LNCAP (cell line): ENCODE measurements around the gene RHOB.

Experiments used
- TF ChIP-seq, protein P1 (sequence below): fragments of 450-650 bp; IDR thresholded peaks from 2 replicates; pipeline ENCODE4 v1.5.1; 2017; ENCODE audit warnings: mild to moderate bottlenecking

The RHOB gene

DNA sequence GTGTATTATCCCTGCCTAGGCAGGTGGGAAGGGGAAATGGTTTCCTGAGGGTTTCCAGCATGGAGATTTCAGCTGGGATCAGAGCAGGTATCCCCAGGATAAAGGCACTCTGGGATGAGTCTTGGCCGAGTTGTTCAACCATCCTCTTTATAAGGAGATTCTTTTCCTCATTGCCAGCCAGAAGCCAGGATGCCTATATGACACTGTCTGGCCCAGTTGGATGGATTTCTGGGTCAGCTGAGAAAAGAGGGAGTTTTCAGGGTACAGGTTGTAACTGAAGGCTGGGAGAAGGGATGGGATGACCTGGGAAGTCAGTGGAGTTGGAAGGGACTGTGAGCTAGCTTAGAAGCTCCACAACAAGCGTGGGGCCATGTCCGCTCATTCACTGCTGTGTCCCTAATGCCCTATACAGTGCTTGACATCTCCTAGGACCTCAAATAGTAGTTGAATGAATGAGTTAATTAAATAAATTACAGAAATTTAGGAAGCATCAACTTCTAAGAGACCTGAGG is 8.3 kb downstream of the RHOB start:
- TF ChIP-seq, protein P1, sequence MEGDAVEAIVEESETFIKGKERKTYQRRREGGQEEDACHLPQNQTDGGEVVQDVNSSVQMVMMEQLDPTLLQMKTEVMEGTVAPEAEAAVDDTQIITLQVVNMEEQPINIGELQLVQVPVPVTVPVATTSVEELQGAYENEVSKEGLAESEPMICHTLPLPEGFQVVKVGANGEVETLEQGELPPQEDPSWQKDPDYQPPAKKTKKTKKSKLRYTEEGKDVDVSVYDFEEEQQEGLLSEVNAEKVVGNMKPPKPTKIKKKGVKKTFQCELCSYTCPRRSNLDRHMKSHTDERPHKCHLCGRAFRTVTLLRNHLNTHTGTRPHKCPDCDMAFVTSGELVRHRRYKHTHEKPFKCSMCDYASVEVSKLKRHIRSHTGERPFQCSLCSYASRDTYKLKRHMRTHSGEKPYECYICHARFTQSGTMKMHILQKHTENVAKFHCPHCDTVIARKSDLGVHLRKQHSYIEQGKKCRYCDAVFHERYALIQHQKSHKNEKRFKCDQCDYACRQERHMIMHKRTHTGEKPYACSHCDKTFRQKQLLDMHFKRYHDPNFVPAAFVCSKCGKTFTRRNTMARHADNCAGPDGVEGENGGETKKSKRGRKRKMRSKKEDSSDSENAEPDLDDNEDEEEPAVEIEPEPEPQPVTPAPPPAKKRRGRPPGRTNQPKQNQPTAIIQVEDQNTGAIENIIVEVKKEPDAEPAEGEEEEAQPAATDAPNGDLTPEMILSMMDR: no peak

DNA sequence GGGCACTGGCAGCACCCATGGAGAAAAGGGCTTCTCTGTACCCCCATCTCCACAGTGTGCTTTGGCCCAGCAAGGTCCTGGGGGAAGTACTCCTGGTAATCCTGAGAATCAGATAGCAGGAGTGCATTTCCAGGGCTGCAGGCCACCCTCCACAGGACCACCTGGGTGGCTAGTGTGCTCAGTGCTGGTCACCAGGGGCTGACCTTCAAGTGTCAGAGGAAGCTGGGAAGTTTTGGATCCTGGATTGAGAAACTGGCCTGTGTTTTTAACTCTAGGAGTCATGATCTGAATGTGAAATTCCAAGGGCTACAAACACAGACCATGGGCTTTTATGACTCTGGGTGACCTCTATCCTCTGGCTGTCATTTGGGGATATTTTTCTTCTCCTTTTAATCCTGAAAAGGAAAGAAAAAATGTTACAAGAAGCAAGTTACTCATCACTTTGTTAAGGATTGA is 9.3 kb downstream of the RHOB start:
- TF ChIP-seq, protein P1: no peak

DNA sequence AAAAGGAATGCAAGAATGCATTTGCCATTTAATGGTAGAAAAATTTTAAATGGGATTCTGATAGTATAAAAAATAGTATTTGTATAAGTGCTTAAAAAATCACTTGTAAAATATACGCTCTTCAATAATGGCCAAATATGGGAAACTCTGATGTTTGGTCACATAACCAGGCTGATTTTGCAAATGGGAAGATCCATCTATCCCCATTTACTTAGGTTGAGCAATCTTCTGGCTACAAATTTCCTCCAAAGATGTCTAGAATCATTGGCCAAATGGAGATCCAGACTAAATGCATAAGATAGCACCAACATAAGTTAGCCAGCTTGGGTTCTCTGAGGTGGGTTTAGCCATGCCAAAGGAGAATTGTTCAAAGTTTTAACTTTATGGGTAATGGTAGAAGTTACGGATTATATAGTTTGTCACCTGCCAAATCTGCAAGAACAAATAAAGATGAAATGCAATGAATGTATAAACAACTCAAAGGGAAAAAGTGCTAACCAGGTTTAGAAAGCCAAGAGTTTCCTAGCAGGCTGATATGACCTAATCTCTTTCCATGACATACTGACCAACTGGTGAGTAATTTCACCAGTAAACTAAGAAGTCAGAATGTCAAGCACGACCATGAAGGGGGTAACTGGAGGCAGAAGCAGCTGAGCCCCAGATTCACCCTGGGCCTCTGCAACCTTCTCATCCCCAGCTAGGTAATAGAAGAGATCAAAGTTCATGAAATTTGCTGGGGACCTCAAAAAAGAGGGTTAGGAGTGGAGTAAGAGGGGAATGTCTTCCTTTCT is 10.0 kb downstream of the RHOB start:
- TF ChIP-seq, protein P1: no peak

DNA sequence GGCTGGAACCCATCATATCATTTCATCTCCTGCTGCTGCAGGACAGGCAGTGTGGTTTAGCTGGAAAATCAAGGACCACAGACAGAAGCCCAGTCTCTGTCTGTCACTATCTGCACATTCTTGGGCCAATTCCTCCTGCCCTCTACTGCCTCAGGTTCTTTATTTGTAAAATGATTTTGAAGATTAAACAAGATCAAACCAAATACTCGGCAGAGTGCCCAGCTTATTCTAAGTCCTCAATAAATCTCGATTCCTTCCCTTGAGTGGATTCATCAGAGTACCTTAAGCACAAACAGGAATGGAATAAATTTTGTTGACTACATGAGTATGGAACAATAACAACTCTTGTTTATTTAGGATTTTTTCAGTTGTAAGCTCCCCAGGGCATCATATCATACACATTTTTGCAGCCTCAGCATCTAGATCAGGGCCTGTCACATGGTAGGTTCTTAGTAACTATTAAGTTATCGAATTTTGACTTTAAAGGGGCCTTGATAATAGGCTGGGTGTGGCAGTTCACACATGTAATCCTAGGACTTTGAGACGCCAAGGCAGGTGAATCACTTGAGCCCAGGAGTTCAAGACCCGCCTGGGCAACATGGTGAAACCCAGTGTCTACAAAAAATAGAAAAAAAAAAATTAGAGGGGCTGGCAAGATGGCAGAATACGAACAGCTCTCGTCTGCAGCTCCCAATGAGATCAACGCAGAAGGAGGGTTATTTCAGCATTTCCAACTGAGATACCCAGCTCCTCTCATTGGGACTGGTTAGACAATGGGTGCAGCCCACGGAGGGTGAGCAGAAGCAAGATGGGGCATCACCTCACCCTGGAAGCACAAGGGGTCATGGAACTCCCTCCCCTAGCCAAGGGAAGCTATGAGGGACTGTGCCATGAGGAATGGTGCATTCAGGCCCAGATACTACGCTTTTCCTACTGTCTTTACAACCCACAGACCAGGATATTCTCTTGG is 11.1 kb downstream of the RHOB start:
- TF ChIP-seq, protein P1: no peak

DNA sequence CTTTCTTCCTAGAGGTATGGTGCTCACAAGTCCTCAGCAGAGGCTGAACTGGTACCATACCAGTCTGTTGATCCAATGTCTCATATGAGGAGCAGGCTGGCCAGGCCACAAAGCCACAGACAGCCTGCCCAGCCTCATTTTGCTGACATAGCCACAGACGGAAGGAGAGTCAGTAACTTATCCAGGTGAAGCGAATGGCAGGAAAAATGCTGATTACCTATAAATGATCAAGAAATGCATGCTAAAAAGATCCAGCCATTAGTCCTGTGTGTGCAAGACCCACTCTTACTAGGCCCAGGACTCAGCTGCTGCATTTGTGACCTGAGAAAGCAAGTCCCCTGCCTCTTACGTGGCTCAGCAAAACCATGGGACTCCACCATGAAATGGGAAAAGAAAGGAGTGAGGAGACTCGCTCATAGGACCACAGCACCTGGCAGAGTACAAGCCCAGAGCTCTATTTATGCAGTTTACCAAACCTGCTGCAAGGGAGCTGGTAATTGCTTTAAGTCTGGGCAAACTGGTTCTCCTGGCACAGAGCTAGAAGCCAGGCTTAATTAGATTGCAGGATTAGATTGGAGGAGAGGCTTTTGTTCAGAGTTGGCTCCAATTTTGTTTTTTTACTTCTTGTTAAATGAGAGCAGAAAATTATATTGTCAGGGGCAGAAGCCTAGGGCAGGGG is 19.0 kb downstream of the RHOB start:
- TF ChIP-seq, protein P1: no peak

DNA sequence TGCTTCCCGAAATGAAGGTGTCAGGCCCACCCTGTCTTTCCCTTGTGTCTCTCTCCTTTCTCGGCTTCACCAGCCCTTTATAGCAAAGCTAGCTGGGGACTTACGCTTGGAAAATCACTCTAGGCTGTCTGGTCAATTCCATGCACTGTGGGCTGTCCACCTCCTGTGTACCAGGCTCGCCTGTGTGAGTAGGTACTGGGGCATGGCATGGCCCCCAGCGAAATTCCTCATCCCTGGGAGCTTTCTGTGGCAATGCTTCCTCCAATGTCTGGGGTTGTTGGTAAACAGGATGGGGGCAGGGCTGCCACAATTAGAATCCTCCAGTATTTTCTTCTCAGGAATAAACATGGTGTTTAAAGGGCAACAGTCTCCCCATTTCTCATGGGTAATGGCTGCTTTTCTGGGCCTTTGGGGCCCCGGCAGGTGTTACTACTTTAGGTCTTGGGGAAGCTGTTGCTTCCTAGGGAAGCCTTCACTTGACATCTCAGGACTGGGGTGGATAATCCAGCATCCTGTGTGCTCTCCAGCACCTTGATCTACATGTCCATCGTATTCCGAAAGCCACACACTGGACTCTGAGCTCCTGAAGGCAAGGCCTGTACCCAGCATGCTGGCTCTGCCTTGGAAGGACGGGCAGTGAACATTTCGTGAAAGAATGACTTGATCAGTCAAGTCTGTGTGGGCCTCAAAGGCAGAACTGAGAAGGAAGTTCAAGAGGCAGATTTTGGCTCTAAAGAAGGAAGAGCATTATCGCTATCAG is 21.1 kb downstream of the RHOB start:
- TF ChIP-seq, protein P1: no peak
